GM12891 (cell line): ENCODE measurements around the gene IFI35.
A peak's percentile ranks its signal among the peaks of the same experiment; 100 is the strongest.

ENCODE experiments used
- DNase-seq: peaks from one replicate; pipeline ENCODE4 v3.0.0; 2011; ENCODE audit warnings: low spot score; ENCODE audit not compliant: insufficient read length
- FAIRE-seq: peaks from 2 replicates; lab custom pipeline; 2011; peaks lifted over from hg19 to GRCh38; lab: Jason Lieb, UNC
- PAX5 ChIP-seq: IDR thresholded peaks from 2 replicates; pipeline ENCODE4 v1.6.1; 2011; ENCODE audit warnings: low read length, moderate library complexity, mild to moderate bottlenecking; ENCODE audit not compliant: insufficient read depth, severe bottlenecking
- POLR2A ChIP-seq: IDR thresholded peaks from 2 replicates; pipeline ENCODE4 v1.6.1; 2011; ENCODE audit warnings: low read depth, low read length, control low read depth
- POLR2AphosphoS5 ChIP-seq: IDR thresholded peaks from 2 replicates; pipeline ENCODE4 v1.6.1; 2011; ENCODE audit warnings: low read depth, low read length, control low read depth
- POU2F2 ChIP-seq: IDR thresholded peaks from 2 replicates; pipeline ENCODE4 v1.6.1; 2011; ENCODE audit warnings: low read depth, mild to moderate bottlenecking, control low read depth, low read length, moderate library complexity
- SPI1 ChIP-seq: IDR thresholded peaks from 2 replicates; pipeline ENCODE4 v1.6.1; 2011; ENCODE audit warnings: low read depth, low read length, control low read depth
- TAF1 ChIP-seq: IDR thresholded peaks from 2 replicates; pipeline ENCODE4 v1.6.1; 2011; ENCODE audit warnings: low read depth, low read length, control low read depth

Gene IFI35

DNA sequence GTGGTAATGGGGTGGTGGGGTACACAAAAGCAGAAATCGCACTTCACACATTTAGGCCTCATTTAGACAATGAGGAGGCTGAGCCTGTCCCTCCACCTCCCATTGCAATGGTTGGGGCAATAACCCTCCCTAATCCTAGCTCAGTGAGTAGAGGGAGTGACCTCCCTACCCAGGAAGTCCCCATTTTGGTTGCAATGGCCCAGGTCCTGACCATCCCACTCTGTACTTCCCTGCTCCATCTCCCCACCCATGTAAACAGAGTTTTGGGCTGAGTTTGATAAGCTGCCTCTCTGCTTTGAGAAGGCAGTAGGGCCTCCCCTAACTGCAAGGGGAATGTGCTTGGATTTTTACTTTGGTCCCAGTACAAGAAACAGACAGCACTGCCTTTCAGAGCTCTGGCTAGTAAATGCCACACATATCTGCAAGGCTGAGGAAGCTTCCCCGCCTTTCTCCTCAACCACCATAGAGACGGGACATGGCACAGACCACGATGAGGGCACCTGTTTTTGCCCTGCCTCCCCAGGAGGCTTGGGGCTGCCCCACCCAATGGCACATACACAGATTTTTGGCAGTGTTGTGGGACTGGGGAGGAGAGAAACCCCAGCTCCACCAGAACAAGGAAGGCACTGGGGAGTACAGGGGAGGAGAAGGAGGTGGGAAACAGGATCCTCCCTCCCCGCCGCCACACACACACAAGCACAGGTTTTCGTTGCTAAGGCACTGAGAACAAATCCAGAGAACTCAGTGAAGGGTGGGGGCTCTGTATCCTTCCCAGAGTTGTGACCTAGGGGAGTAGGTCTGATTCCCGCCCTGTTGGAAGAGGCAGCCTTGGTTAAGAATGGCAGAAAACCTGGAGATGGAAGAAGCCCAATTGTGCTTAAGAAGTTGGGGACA, 8.3 kb downstream of the IFI35 start:
- no peak for FAIRE-seq
- DNase-seq, result no peak
- TF ChIP-seq POU2F2 (no peak), PAX5 (no peak), POLR2A (no peak; the same call in 1 of the 2 replicates), TAF1 (no peak), SPI1 (no peak), POLR2AphosphoS5 (no peak)

DNA sequence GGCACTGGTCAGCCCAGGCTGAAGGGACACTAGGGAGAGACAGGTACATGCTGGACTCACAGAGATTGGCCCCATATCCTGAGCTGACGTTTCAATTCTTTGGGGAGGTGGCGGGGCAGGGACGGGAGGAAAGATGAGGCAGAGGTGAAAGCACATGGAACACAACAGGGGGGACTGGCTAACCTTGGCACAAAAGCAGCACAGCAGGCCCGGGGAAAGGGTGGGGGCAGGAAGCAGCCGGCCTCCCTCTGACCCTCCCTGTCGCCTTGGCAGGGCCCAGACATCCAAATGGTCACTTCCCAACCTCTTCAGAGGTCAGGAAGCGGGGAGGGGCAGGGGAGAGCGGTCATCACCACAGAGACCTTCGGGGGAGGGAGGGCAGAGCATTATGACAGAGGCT, 9.0 kb downstream of the IFI35 start:
- FAIRE-seq (no peak), DNase-seq (no peak)
- TF ChIP-seq POLR2A (no peak; the same call in 1 of the 2 replicates), PAX5 (no peak), POU2F2 (no peak), SPI1 (no peak), POLR2AphosphoS5 (no peak), TAF1 (no peak)

DNA sequence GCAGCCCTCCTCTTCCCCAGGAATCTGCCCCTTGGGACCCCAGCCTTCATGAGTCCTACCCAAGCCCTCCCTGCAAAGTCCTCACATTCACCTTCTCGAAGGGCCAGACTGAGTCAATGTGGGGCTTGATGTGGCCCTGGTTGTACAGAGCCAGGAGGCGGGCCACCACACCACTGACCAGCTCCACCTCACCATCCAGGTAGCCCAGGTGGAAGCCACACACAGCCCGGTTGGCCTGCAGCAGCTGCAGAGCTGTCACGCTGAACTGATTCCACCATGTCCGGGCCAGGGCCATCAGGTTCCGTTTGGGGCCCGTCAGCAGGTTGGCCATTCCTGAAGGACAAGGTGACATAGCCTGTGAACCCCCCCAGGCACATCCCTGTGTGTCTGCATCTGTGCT, 9.6 kb downstream of the IFI35 start:
- TF ChIP-seq POLR2A (no peak), POLR2AphosphoS5 (peak; percentile 38)
- no peak for DNase-seq
- FAIRE-seq, result no peak

DNA sequence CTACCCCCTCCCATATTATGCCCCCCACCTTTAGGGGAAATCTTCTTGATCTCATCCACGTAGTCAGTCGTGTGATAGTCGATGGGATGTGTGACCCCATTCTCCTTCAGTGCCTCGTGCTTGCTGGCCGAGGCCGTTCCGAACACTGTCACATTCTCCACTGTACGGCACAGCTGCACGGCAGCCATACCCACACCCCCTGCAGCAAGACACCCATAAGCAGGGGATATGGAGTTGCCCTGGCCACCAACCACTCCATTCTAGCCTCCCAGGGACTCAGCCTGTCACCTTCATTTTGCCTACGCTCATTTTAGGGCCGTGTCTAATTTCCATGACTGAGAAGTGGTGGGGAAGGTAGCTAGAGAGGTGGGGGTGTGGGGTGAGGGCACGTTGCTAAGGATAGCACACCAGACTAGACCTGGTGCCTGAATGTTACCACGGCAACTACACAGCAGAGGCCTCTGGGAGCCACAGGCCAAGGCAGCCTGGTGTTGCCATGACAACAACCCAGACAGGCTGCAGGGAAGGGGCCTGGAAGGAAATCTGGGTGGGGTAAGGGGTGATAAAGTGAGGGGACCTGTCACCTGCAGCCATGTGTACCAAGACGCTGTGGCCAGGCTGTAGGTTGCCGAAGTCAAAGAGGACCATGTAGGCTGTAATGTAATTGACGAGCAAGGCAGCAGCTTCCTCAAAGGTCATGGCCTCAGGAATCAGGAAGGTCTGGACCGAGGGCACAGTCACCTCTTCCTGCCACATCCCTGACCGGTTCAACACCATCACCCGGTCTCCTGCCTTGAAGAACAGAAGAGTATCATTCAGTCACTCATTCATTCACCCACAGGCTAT, 11.6 kb downstream of the IFI35 start:
- TF ChIP-seq POLR2AphosphoS5 (peak; percentile 8; the same call in 1 of the 2 replicates), POU2F2 (0 out of 2 replicates have a peak, but pooled peaks have one; percentile 29), TAF1 (no peak)
- peak; percentile 83 for FAIRE-seq
- no peak for DNase-seq

DNA sequence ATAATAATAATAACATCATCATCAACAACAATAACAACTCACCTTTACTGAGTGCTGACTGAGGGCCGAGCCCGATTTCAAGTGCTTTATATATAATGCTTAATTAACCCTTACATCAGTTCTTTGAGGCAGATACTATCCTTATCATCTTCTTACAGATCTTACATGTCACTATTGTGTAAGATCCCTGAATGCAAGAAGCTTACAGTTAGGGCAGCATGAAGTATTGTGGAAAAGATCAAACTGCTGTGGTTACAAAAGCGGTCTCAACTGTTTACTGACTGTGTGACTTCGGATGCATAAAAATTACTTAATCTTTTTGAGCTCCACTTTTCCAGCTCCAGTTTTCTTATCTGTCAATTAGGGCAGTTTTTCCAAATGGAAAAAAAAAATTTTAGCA, 12.3 kb downstream of the IFI35 start:
- no peak for FAIRE-seq

DNA sequence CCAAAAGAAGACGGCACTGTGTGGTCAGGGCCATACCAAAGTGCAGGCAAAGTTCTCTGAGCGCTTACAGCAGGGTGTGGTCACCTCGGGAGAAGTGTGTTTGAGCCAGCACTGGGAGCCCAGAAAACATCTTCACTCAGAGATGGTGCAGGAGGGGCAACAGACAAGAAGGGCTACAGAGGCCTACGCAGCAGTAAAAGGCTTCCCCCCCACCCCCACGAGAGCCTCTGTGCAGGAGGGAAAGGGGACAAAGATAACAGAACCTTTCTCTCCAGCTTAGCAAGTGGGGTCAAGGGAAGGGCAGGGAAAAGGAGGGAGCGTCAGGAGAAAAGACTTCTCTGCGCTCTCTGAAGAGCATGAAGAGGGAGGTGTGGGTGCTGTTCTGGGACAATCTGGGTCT, 12.8 kb downstream of the IFI35 start:
- TF ChIP-seq POLR2A (no peak), PAX5 (no peak), POU2F2 (no peak), SPI1 (no peak), TAF1 (no peak), POLR2AphosphoS5 (no peak)
- DNase-seq (no peak), FAIRE-seq (no peak)

More for the DNA sequence above, 12.3 kb downstream of the IFI35 start:
- no peak for TF ChIP-seq POLR2AphosphoS5
- TF ChIP-seq SPI1, result no peak
- DNase-seq, result no peak

DNA sequence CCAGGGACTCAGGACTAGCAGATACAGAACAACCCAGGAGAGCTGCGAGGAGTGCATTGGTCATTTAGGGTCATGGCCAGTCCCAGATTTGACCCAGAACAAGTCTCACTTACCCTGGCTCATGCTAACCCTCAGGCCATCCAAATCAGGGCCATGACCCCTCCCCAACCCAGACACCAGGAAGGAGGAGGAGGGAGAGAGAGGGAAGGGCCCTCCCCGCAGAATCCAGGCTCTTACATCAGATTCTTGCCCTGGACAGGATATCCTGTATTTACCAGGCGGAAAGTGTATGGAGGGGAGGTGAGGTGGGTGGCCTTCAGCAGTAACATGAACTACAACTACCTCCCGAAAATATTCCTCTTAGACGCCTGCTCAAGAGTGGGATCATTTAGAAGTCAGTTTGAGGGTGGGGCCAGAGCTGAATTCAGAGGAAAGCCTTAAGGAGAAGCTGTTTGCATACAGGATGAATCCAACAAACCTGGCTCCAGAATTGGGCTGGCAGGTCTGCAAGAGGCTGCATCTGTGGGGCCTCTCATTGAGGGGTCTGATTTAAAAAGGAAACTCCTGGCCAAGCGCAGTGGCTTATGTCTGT, 13.5 kb downstream of the IFI35 start:
- FAIRE-seq, result no peak
- TF ChIP-seq TAF1 (no peak), POLR2A (no peak), POU2F2 (no peak), POLR2AphosphoS5 (no peak), PAX5 (no peak), SPI1 (no peak)
- no peak for DNase-seq

DNA sequence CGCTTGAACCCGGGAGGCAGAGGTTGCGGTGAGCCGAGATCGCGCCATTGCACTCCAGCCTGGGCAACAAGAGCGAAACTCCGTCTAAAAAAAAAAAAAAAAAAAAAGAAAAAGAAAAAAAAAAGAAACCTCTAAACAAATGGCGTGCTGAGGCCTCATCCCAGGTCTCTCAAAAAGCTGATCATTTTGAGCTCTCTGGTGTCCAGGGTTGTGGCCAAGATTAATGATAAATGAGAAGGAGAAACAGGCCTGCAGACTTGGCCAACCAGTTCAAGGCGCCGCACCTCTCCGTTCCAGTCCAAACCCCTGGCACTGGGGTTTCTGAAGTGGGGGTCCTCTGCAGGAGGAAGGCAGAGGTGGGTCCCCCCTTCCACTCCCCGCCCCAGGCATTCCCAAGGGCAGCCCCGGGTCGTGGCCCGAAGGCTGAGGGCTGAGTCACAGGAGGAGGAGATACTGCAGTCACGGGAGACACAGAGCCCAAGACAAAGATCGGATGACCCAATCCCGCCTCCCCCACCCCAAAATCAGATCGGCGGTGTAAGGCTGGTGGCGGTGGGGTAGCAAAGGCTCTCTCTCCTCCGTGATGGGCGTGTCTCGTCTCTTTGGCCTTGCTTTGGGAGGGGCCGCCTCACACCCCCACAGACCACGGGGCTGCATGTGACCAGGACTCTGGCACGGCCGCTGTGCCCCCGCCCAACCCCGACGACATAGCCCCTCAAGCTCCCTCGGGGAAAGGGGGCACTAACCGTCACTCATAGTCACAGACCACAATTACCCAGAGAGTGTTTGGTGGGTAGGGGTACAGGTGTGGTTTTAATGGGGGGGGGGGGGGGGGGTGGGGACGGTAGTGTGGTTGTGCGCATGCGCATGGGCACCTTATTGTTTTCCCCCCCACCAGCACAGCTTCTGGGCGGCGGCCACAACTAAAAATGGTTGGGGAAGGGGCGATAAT, 14.5 kb downstream of the IFI35 start:
- peak; percentile 51 for FAIRE-seq
- TF ChIP-seq POU2F2, result no peak
- no peak for TF ChIP-seq SPI1
- TF ChIP-seq TAF1, result no peak

More for the DNA sequence above, 14.5 kb downstream of the IFI35 start:
- DNase-seq, result no peak
